PC-3 (cell line): ENCODE measurements around the gene LINC01488.

Experiments used
- EZH2 ChIP-seq: fragments of 300-600 bp; sonication (generic); IDR thresholded peaks from one replicate; pipeline ENCODE4 v1.6.1; 2017; ENCODE audit warnings: antibody characterized with exemption, mild to moderate bottlenecking, low read length; ENCODE audit not compliant: unreplicated experiment
- TF ChIP-seq, protein P1 (sequence below): fragments of 300-600 bp; sonication (generic); conservative IDR thresholded peaks from 2 replicates; pipeline ENCODE4 v1.5.1; 2017; ENCODE audit warnings: antibody characterized with exemption, low read depth, mild to moderate bottlenecking, low read length

DNA sequence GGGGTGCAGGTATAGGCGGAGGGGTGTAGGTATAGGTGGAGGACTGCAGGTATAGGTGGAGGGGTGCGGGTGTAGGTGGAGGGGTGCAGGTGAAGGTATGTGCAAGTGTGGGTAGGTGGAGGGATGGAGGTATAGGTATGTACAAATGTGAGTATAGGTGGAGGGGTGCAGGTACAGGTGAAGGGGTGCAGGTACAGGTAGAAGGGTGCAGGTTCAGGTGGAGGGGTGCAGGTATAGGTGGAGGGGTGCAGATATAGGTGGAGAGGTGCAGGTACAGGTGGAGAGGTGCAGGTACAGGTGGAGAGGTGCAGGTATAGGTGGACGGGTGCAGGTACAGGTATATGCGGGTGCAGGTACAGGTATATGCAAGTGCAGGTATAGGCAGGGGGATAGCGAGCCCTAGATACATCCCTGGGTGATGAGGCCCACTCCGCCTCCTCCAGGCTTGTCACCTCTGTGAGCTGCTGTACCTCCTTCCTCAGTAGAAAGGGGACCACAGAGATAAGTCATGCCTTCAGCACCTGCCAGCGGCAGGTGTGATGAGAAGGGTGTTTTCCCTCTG, 17.2 kb downstream of the LINC01488 start:
- TF ChIP-seq, protein P1, sequence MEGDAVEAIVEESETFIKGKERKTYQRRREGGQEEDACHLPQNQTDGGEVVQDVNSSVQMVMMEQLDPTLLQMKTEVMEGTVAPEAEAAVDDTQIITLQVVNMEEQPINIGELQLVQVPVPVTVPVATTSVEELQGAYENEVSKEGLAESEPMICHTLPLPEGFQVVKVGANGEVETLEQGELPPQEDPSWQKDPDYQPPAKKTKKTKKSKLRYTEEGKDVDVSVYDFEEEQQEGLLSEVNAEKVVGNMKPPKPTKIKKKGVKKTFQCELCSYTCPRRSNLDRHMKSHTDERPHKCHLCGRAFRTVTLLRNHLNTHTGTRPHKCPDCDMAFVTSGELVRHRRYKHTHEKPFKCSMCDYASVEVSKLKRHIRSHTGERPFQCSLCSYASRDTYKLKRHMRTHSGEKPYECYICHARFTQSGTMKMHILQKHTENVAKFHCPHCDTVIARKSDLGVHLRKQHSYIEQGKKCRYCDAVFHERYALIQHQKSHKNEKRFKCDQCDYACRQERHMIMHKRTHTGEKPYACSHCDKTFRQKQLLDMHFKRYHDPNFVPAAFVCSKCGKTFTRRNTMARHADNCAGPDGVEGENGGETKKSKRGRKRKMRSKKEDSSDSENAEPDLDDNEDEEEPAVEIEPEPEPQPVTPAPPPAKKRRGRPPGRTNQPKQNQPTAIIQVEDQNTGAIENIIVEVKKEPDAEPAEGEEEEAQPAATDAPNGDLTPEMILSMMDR, result no peak
- no peak for TF ChIP-seq EZH2
